Stimulated activated CD4-positive, alpha-beta T cell treated with anti-CD3 and anti-CD28 coated beads, Interleukin-4, amount 100 ng/mL, for 48 hours (primary cell): ENCODE data around the gene DNMT3A.

Source experiments
- DNase-seq, 2 donors: peaks; one replicate each; pipeline ENCODE4 v3.0.0-alpha.2; 2020; ENCODE audit warnings: low read depth in 2 of 2

The DNMT3A gene

DNA sequence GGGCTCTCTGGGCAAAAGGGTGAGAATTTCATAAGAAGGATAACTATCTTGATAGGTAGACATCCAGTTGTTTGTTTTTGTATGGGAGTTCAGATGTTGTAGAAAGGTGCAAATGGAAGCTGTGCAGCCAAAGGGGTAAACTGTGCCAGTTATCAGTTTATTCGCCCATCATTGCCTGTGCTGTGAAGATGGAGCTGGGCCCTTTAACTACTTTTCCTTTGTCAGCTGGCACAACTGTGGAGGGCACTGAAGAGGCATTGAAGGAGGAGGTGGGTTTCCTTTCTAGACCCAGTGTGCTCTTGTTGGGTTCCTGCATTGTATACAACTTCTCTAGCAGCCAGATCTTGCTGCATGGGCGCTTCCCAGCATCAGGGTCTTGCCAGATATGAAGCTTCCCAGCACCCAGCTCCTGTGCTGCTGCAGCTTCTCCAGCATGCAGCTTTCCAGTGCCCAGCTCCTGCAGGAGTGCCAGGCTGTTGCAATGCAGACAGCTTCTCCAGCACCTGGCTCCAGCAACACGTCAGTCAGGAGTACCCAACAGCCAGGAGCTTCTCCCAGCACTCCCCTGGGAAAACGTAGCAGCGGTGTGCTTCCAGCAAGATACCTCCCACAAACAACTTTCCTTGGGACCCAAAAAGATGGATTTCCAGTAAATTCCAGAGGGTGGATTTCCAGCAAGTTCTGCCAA, 15.3 kb downstream of the DNMT3A start:
- DNase-seq: no peak

GRCh38 chr2:25324905-25325592, 16.7 kb downstream of the DNMT3A start:
- DNase-seq: no peak

DNA sequence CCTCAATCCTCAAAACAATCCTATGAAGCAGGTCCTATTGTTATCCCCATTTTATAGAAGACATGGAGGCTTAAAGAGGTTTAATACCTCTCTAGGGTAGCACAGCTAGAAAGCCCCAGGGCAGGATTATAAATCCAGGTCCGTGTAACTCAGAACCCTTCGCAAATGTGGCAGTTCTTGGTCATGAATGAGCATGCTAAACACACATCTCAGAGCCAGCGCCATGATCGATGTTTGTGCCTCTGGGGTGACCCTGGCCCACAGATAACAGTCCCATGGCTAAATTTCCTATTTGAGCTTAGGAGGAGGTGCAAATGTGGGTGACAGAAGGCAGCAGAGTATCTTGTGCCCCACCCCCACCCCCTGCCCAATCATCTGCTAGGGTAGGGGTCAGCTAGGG, 17.5 kb downstream of the DNMT3A start:
- no peak for DNase-seq

GRCh38 chr2:25323610-25324189, 18.0 kb downstream of the DNMT3A start:
- DNase-seq: no peak

- DNase-seq: peak; percentile 47 to 61
These were observed 18.6 kb downstream of the DNMT3A start for GRCh38 chr2:25323042-25323514.

DNA sequence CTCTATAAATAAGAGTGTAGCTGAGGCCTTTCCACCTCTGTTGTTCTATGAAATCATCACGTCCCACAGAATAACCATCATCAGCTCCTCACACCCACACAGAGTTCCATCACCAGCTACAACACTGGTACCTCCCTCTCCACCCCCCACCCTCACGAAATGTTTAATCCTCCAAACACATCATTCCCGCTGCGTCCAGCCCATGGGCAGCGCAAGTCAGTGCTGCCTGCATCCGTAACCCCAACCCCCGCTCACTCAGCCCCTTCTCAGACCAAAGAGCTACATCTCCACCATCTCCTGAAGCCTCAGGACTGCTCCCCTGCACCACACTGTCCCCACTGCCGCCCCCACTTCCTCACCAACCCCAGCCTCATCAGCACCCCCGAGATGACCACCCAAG, 19.4 kb downstream of the DNMT3A start:
- DNase-seq: no peak

GRCh38 chr2:25320077-25320476, 21.6 kb downstream of the DNMT3A start:
- no peak for DNase-seq

- DNase-seq: no peak
These were observed 25.6 kb downstream of the DNMT3A start for GRCh38 chr2:25316101-25316500.

DNA sequence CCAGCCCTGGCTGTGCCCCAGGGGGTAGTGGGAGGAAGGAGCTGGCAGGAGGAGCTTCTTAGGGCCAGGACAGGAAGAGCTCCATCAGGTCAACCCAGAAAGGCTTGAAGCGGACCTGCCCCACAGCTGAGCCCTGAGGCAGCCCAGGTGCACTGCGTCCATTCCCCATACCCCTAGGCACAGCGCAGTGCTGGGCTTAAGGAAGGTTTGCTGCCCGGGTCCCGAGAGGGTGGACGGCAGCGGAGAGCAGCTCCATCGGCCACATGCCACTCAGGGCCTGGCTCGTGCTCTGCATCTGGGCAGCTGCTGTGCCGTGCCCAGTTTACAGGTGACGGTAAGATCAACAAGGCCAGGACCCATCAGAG, 26.4 kb downstream of the DNMT3A start:
- no peak for DNase-seq

GRCh38 chr2:25314514-25315315, 27.0 kb downstream of the DNMT3A start:
- peak; percentile 83 to 93 for DNase-seq

DNA sequence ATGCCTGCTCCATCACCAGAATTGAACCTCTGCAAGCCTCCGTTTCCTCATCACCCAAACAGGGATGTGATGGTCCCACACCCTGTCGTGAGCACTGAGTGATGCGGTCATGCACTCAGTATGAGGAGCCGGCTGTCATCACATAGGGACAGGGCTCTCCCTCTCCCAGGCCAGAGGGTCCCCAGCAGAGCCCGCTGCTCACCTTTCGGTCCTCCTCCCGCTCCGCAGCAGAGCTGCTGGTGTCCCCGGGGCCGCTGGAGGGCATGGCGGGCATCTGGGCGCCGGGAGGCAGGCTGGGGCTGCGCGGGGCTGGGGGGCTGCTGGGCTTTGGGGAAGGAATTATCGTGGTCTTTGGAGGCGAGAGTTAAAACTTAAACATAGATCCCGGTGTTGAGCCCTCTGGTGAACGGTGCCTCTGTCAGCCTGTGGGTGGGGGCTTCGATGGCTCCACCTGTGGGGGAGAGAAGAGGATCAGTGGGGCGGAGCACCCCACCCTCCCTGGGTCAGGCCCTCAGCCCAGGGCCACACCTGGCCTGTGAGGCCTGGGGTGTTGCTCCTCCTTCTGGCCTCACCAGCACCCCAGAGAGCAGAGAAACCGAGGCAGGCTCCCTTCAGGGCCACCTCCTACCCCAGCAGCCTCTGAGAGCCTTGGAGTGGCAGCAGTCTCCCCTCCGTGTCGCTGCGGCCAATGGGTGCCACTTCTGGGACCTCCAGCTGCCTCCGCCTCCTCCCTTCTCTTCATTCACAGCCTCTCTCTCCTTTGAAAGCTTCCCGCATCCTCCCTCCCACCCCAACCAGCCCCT, 27.8 kb downstream of the DNMT3A start:
- DNase-seq: no peak

DNA sequence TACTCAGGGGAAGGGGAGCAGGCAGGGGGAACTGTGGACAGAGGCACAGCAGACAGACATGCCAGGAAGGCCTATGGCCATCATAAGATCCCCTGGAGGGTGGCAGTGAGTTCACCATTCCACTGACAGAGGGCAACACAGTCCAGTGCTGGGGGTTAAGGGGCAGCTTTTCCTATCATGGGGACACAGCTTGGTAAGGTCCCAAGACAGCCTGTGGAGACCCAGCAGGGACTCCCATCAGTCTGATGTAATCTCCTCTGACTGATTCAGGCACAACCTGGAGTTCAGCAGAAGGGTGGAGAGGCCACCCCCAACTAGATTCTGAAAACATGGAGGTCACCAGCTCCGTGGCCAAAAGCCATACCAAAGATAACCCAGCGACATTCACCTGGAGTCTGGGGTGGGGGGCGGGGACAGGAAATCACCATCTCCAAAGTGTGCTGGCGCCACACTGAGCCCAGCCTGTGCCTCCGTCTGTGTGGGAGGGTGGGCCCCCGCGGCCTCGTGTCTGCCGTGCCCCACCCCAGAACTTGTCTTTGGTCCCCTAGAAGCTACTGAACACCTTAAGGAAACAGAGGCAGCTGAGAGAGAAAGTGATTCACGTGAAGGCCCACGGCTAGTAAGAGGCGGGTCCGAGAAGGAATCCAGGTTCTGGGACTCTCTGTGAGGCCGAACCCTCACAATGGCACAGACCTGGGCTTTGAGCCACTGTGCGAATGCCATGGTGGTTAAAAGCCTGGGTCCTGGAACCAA, 28.6 kb downstream of the DNMT3A start:
- no peak for DNase-seq

GRCh38 chr2:25311865-25312575, 29.7 kb downstream of the DNMT3A start:
- DNase-seq: no peak

DNA sequence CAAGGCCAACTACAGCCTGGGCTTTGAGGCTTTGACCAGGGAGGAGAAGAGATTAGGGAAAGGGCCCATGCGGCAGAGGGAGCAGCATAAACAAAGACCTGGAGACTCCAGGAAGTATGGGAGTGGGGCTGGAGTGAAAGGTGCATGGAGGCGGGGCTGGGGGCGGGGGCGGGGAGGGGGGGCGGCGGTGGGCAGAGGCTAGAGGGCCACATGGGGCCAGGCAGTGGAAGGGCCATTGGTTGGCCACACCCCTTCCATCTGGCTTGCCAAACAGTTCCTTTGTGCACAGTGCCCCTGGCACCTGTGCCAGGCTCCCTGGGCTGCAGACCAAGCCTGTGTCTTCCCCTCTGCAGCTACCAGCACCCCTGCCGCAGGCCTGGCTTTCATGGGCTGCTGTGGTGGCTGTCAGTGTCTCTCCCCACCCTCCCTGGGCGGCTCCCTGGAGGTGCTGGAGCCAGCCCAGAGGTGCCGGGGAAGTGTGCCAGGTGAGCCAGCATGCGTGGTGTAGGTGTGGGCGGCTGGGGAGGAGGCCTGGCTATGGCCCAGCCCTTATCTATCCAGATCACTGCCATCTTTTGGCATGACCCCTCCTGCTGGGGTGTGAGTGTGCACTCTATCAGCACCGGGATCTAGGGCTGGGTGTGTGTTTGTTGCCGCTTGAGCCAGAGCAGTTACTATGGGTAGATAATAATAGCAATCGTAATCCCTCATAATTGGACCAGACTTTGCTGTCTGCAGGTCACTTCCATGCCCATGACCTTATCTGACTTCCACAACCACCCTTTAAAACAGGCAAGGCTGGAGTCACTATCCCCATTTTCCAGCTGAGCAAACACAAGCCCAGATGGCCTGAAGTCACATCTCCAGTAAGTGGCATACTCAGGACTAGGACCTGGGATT, 30.5 kb downstream of the DNMT3A start:
- no peak for DNase-seq

DNA sequence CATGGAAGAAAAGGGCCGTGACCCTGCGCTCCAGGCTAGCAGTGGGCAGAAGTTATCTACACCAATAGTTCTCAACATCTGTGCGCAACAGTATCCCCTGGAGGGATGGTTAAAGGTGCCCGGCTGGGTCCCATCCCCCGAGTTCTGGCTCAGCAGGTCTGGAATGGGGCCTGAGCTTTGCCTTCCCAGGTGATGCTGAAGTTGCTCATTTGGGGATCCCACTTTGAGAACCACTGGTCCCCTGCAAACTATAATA, 31.1 kb downstream of the DNMT3A start:
- no peak for DNase-seq

DNA sequence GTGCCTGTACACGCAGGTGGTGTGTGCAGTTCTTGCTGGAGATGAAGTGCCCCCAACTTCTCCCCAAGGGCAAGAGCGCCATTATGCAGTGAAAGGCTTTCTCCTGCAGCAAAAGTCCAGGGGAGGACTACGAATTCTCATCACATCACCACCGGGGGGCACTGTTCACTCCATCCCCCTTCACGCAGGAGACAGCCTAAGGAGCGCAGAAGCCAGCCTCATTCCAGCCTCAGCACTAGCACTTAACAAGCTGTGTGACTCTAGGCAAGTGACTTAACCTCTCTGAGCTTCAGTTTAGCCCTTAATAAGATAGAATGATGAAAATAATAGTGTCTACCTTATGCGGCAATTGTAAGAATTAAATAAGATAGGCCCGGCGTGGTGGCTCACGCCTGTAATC, 32.3 kb downstream of the DNMT3A start:
- peak; percentile 51 to 60 for DNase-seq

DNA sequence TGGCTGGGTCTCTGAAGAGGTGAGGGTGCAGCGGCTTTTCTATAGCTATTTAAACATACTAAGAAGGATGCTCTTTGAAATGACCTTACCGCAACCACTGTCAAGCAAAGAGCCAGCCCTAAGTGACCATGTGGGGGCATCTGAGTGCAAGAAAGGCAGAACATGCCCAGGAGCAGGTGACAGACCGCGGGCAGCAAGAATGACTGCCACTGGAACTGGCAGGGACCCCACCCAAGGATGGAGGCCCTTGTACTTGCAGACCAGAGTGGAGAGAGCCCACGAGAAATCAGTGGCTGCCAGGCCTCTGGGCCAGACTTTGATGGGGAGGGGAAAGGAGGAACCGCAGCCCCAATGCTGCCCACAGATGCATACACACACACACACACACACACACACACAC, 33.1 kb downstream of the DNMT3A start:
- DNase-seq: no peak

DNA sequence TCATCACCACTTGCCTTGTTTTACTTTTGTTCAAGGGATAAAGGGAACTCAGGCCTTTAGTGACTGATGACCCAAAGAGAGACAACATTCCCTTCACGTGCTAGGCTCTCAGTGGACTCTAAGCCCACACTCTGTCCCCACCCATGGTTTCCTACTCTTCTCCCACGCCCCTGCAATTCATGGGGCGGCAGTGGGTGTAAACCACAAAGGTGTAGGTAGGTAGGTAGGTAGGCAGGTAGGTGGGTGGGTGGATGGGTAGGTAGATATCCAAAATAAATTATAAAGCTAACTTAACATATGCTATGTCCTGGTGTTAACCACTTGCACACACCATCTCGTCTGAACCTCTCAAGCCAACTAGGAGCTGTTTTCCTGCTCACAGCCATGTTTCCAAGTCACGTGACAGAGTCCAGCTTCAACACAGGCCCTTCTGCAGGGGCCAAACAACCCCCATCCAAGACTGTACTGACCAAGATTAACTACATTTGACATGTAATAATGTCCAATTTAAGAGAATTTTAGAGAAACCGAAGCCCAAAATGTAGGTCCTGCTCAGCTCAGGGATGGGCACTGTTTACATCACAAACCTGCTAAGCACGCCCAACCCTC, 33.7 kb downstream of the DNMT3A start:
- DNase-seq: no peak

GRCh38 chr2:25306777-25307368, 34.9 kb downstream of the DNMT3A start:
- no peak for DNase-seq
